Measurements from ENCODE around the gene NFE2L3. TPM values are rescaled to one million over a fixed set of nuclear protein-coding genes. Genes with fewer than 3 reads are reported as not detected.

Gene NFE2L3
- total RNA-seq, 1 donor: 1.4 TPM

- H3K79me2 ChIP-seq (ENCODE audit: insufficient read depth, low read length): peaks cover 89% of the 10 kb centered on the region
- peaks cover 74% of the 10 kb centered on the region for H4K20me1 ChIP-seq (ENCODE audit: insufficient read depth, low read length)
- peaks cover 27% of the 10 kb centered on the region for H3K36me3 ChIP-seq (ENCODE audit: insufficient read depth, low read length)
- H3K4me2 ChIP-seq (ENCODE audit: insufficient read depth, low read length): peak within 1 kb of the TSS; percentile 84
- H2AFZ ChIP-seq (ENCODE audit: low read length): peak within 1 kb of the TSS; percentile 71
- H3K27ac ChIP-seq (ENCODE audit: low read depth, low read length): peak within 1 kb of the TSS; percentile 98
- H3K4me3 ChIP-seq (ENCODE audit: insufficient read depth, low read length): peak within 1 kb of the TSS; percentile 98
- H3K27me3 ChIP-seq (ENCODE audit: insufficient read depth, low read length): no peaks in the 10 kb centered on the region
- DNase-seq (ENCODE audit: insufficient read length, low spot score, missing footprints): peak; percentile 95
- peaks cover 46% of the 10 kb centered on the region for H3K4me1 ChIP-seq (ENCODE audit: insufficient read depth, low read length)
- no peaks in the 10 kb centered on the region for H3K9me3 ChIP-seq (ENCODE audit: low read depth, low read length)
- TF ChIP-seq CTCF (IDR thresholded peaks at IDR 0.05; ENCODE audit: extremely low read depth, low read depth, low read length): no peak
Measured at GRCh38 chr7:26200444-26201246, 48.6 kb downstream of the NFE2L3 start, which contains the start of gene HNRNPA2B1. TSS of gene HNRNPA2B1 (minus strand) at chr7:26200746. CDS start at chr7:26200577, 169 bp downstream.

- TF ChIP-seq CTCF (IDR thresholded peaks at IDR 0.05; ENCODE audit: extremely low read depth, low read depth, low read length): no peak
- peak; percentile 97 for DNase-seq (ENCODE audit: insufficient read length, low spot score, missing footprints)
- peak within 1 kb of the TSS; percentile 71 for H2AFZ ChIP-seq (ENCODE audit: low read length)
Measured at GRCh38 chr7:26201247-26202018, 49.4 kb downstream of the NFE2L3 start, which contains the start of gene CBX3. TSS of gene CBX3 (plus strand) at chr7:26201745. CDS start at chr7:26202999, 1,254 bp downstream.

GRCh38 chr7:26202019-26202990 lies 50.3 kb downstream of the NFE2L3 start:
- Histone ChIP-seq H3K27ac (ENCODE audit: low read depth, low read length) (peak overlapping the region; percentile 78), H3K4me2 (ENCODE audit: insufficient read depth, low read length) (peak overlapping the region; percentile 83), H3K4me3 (ENCODE audit: insufficient read depth, low read length) (peak overlapping the region; percentile 98), H4K20me1 (ENCODE audit: insufficient read depth, low read length) (peaks cover 72% of the 10 kb centered on the region), H3K36me3 (ENCODE audit: insufficient read depth, low read length) (peaks cover 22% of the 10 kb centered on the region), H3K27me3 (ENCODE audit: insufficient read depth, low read length) (no peaks in the 10 kb centered on the region), H2AFZ (ENCODE audit: low read length) (no peak overlapping the region), H3K9me3 (ENCODE audit: low read depth, low read length) (no peaks in the 10 kb centered on the region), H3K79me2 (ENCODE audit: insufficient read depth, low read length) (peaks cover 89% of the 10 kb centered on the region), H3K4me1 (ENCODE audit: insufficient read depth, low read length) (peaks cover 30% of the 10 kb centered on the region)
- TF ChIP-seq CTCF (IDR thresholded peaks at IDR 0.05; ENCODE audit: extremely low read depth, low read depth, low read length): no peak
- DNase-seq (ENCODE audit: insufficient read length, low spot score, missing footprints): peak; percentile 83

More at GRCh38 chr7:26201247-26202018, 49.4 kb downstream of the NFE2L3 start, which contains the start of gene CBX3:
- Histone ChIP-seq H3K4me1 (ENCODE audit: insufficient read depth, low read length) (peaks cover 39% of the 10 kb centered on the region), H3K27me3 (ENCODE audit: insufficient read depth, low read length) (no peaks in the 10 kb centered on the region), H3K4me2 (ENCODE audit: insufficient read depth, low read length) (peak within 1 kb of the TSS; percentile 83), H3K79me2 (ENCODE audit: insufficient read depth, low read length) (peaks cover 89% of the 10 kb centered on the region), H3K36me3 (ENCODE audit: insufficient read depth, low read length) (peaks cover 22% of the 10 kb centered on the region), H3K9me3 (ENCODE audit: low read depth, low read length) (no peaks in the 10 kb centered on the region), H3K4me3 (ENCODE audit: insufficient read depth, low read length) (peak within 1 kb of the TSS; percentile 98), H3K27ac (ENCODE audit: low read depth, low read length) (peak within 1 kb of the TSS; percentile 98), H4K20me1 (ENCODE audit: insufficient read depth, low read length) (peaks cover 72% of the 10 kb centered on the region)
